ENCODE data around the gene ANKRD24. TPM values are rescaled to one million over a fixed set of nuclear protein-coding genes. Genes with fewer than 3 reads are reported as not detected.
A peak's percentile ranks its signal among the peaks of the same experiment; 100 is the strongest.
"Not testable (repeated sequence)": the region's sequence is repeated elsewhere in the genome, so short reads cannot be mapped to it uniquely, and the experiment has no call there.

The ANKRD24 gene
- total and polyA plus RNA-seq, 2 experiments from 2014 or later, result 6.2 to 7.4 TPM

- Histone ChIP-seq H3K9me3 (ENCODE audit: low read depth) (no peaks in the 10 kb centered on the region), H3K36me3 (no peaks in the 10 kb centered on the region), H3K27me3 (no peaks in the 10 kb centered on the region), H3K27ac (no peak overlapping the region), H3K4me3 (no peak overlapping the region), H3K4me1 (ENCODE audit: low read depth) (no peaks in the 10 kb centered on the region)
- TF ChIP-seq, protein P1, sequence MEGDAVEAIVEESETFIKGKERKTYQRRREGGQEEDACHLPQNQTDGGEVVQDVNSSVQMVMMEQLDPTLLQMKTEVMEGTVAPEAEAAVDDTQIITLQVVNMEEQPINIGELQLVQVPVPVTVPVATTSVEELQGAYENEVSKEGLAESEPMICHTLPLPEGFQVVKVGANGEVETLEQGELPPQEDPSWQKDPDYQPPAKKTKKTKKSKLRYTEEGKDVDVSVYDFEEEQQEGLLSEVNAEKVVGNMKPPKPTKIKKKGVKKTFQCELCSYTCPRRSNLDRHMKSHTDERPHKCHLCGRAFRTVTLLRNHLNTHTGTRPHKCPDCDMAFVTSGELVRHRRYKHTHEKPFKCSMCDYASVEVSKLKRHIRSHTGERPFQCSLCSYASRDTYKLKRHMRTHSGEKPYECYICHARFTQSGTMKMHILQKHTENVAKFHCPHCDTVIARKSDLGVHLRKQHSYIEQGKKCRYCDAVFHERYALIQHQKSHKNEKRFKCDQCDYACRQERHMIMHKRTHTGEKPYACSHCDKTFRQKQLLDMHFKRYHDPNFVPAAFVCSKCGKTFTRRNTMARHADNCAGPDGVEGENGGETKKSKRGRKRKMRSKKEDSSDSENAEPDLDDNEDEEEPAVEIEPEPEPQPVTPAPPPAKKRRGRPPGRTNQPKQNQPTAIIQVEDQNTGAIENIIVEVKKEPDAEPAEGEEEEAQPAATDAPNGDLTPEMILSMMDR (IDR thresholded peaks at IDR 0.05; ENCODE audit: low read depth, low read length), result no peak
- no peak for DNase-seq (ENCODE audit: low read depth in 1 of 2, low spot score in 1 of 2)
Measured at GRCh38 chr19:4225885-4226284, 43.4 kb downstream of the ANKRD24 start.

- no peaks in the 10 kb centered on the region for H3K36me3 ChIP-seq
- H3K4me3 ChIP-seq, result no peak overlapping the region
- no peaks in the 10 kb centered on the region for H3K27me3 ChIP-seq
- no peaks in the 10 kb centered on the region for H3K9me3 ChIP-seq (ENCODE audit: low read depth)
- TF ChIP-seq, protein P1 (IDR thresholded peaks at IDR 0.05; ENCODE audit: low read depth, low read length), result no peak
- no peaks in the 10 kb centered on the region for H3K4me1 ChIP-seq (ENCODE audit: low read depth)
- no peak overlapping the region for H3K27ac ChIP-seq
- DNase-seq (ENCODE audit: low read depth in 1 of 2, low spot score in 1 of 2), result no peak
Measured at GRCh38 chr19:4227771-4228170, 45.3 kb downstream of the ANKRD24 start.

DNA sequence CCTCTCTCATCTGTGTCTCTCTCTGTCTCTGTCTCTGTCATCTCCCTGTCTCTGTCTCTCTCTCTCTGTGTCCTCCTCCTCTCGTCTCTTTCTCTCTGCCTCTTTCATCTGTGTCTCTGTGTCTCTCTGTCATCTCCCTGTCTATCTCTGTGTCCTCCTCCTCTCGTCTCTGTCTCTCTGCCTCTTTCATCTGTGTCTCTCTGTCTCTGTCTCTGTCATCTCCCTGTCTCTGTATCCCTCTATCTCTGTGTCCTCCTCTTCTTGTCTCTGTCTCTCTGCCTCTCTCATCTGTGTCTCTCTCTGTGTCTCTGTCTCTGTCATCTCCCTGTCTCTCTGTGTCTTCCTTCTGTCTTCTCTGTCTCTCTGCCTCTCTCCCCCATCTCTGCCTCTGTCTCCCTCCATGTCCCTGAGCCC lies 46.3 kb downstream of the ANKRD24 start:
- DNase-seq (ENCODE audit: low read depth in 1 of 2, low spot score in 1 of 2), result no peak
- Histone ChIP-seq H3K27me3 (no peaks in the 10 kb centered on the region), H3K4me3 (no peak overlapping the region), H3K27ac (no peak overlapping the region), H3K9me3 (ENCODE audit: low read depth) (no peaks in the 10 kb centered on the region), H3K36me3 (no peaks in the 10 kb centered on the region), H3K4me1 (ENCODE audit: low read depth) (no peaks in the 10 kb centered on the region)
- TF ChIP-seq, protein P1 (IDR thresholded peaks at IDR 0.05; ENCODE audit: low read depth, low read length), result no peak

- H3K27me3 ChIP-seq, result no peaks in the 10 kb centered on the region
- TF ChIP-seq, protein P1 (IDR thresholded peaks at IDR 0.05; ENCODE audit: low read depth, low read length), result no peak
- H3K4me1 ChIP-seq (ENCODE audit: low read depth), result no peaks in the 10 kb centered on the region
- H3K4me3 ChIP-seq, result no peak within 1 kb of the TSS
- H3K27ac ChIP-seq, result no peak within 1 kb of the TSS
- H3K36me3 ChIP-seq, result no peaks in the 10 kb centered on the region
- DNase-seq (ENCODE audit: low read depth in 1 of 2, low spot score in 1 of 2), result peak; percentile 21 to 74
- no peaks in the 10 kb centered on the region for H3K9me3 ChIP-seq (ENCODE audit: low read depth)
Measured at GRCh38 chr19:4229179-4229931, 46.9 kb downstream of the ANKRD24 start, which contains the start of gene EBI3. EBI3 (plus strand) TSS chr19:4229523; CDS start chr19:4229551, 28 bp downstream.

DNA sequence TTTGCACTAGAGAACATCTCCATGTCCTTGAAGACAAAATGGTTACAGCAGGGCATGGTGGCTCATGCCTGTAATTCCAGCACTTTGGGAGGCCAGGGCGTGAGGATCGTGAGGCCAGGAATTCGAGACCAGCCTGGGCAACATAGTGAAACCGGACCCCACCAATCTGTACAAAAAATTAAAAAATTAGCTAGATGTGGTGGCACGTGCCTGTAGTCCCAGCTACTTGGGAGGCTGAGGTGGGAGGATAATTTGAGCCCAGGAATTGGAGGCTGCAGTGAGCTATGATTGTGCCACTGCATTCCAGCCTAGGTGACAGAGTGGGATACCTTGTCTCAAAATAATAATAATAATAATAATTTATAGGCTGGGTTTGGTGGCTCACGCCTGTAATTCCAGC lies 47.7 kb downstream of the ANKRD24 start:
- not testable (repeated sequence) for H3K27ac ChIP-seq; H3K36me3 ChIP-seq; H3K27me3 ChIP-seq; DNase-seq (ENCODE audit: low read depth in 1 of 2, low spot score in 1 of 2); H3K9me3 ChIP-seq (ENCODE audit: low read depth); H3K4me1 ChIP-seq (ENCODE audit: low read depth); H3K4me3 ChIP-seq

- H3K36me3 ChIP-seq; H3K27me3 ChIP-seq; DNase-seq (ENCODE audit: low read depth in 1 of 2, low spot score in 1 of 2); H3K27ac ChIP-seq; H3K9me3 ChIP-seq (ENCODE audit: low read depth); H3K4me1 ChIP-seq (ENCODE audit: low read depth); H3K4me3 ChIP-seq: not testable (repeated sequence)
Measured at GRCh38 chr19:4231521-4231920, 49.0 kb downstream of the ANKRD24 start.

DNA sequence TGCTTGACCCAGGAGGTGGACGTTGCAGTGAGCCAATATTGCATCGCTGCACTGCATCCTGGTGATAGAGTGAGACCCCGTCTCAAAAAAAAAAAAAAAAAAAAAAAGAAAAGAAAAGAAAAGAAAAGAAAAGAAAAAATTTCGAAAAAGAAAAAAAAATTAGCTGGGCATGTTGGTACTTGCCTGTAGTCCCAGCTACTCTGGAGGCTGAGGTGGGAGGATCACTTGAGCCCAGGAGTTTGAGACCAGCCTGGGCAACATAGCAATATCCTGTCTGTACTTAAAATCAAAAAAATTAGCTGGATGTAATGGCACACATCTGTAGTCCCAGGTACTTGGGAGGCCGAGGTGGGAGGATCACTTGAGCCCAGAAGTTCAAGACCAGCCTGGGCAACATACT lies 49.6 kb downstream of the ANKRD24 start:
- DNase-seq (ENCODE audit: low read depth in 1 of 2, low spot score in 1 of 2); H3K27ac ChIP-seq; H3K4me1 ChIP-seq (ENCODE audit: low read depth); H3K4me3 ChIP-seq; H3K36me3 ChIP-seq; H3K9me3 ChIP-seq (ENCODE audit: low read depth); H3K27me3 ChIP-seq: not testable (repeated sequence)

All from cardiac muscle cell (in vitro differentiated cells and primary cell).